Measurements from ENCODE around the gene SCLT1.

SCLT1 gene

DNA sequence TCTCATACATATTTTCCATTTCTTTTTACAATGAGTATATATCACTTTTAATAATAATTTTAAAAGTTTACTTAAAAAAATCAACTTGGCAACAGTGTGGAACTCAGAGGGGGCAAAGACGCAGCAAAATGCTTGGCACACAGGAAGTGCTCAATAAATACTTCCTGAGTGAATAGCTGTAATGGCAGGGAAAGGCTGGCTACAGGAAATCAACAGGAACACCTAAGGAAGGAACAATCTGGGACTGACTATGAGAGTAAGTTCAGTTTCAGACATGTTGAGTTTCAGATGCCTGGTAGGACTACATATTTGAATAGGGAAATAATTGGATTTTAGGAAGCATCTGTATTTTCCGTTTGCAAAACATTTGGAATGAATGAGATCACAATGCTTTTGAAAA lies 137.6 kb downstream of the SCLT1 start:
- DNase-seq: no peak

DNA sequence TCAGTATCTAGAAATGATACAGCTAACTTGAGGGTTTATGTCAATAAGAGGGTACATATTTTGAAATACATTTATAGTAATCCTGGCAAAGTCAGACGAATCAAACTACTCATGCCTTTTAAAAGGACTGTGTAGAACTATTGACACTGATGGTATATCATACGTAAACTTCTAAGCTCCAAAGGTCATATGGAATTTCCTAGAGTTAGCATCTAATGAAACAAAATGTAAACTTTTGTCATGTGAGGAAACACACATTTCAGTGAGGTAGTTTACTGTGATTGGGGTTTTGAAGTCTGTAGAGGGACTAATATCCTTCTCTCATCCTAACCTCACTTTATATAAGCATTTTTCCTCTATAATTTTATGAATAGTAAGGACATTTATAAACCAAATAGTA lies 138.4 kb downstream of the SCLT1 start:
- DNase-seq: no peak

GRCh38 chr4:128951316-128951715 lies 142.0 kb downstream of the SCLT1 start:
- DNase-seq: peak; percentile 12

GRCh38 chr4:128950796-128951195 lies 142.5 kb downstream of the SCLT1 start:
- no peak for DNase-seq

GRCh38 chr4:128946916-128947315 lies 146.4 kb downstream of the SCLT1 start:
- DNase-seq: no peak

DNA sequence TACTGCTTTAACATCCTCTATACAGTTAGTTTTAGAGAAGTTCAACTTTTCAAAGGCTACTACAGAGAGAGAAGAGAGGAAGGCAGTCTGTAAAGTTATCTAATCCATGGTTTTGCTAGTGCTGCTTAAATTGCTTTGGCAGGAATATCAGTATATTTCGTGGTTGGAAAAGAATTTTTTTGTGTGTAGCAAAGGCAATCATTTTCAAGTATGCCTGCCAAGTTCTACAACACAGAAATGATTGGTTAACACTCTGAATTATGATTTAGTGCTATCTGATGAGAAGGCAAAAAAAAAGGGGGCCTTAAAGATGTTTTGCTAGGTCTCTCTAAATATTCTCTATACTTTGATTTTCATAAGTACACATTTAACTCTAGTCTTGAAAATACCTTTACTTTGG lies 150.7 kb downstream of the SCLT1 start:
- peak; percentile 25 for DNase-seq

DNA sequence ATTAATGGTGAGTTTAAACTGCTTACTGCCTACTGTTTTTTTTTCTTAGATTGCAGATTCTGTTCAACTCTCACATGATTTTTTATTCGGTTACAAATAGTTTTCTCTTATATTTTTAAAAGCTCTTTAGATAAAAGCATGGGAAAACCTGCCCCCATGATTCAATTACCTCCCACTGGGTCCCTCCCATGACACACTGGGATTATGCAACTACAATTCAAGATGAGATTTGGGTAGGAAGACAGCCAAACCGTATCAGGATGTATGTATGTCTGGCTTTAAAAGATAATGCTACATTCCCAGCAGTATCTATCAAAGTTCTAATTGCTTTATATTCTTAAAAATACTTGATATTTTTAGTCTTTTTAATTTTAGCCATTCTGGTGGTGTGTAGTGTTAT lies 152.4 kb downstream of the SCLT1 start:
- peak; percentile 21 for DNase-seq

- DNase-seq: no peak
Measured at GRCh38 chr4:128930051-128930450, 163.3 kb downstream of the SCLT1 start.

DNA sequence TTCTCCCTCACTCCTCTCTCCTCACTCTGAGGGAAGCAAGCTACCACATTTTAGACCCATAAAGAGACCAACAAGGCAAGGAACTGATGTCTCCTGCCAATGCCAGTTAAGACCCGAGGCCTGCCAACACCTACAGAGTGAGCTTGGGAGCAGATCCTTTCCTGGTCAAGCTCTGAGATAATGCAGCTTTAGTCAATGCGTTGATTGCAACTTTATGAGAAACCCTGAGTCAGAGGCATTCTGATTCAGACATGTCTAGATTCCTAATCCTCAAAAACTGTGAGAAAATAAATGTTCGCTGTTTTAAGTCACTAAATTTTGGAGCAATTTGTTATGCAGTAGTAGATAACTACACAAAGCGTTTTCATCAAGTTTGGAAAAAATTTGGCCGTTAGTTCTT lies 168.4 kb downstream of the SCLT1 start:
- DNase-seq: peak; percentile 3

- DNase-seq: no peak
Measured at GRCh38 chr4:128921954-128922353, 171.4 kb downstream of the SCLT1 start.

GRCh38 chr4:128917781-128918180 lies 175.6 kb downstream of the SCLT1 start:
- no peak for DNase-seq

- no peak for DNase-seq
Measured at GRCh38 chr4:128916832-128917231, 176.5 kb downstream of the SCLT1 start.

DNA sequence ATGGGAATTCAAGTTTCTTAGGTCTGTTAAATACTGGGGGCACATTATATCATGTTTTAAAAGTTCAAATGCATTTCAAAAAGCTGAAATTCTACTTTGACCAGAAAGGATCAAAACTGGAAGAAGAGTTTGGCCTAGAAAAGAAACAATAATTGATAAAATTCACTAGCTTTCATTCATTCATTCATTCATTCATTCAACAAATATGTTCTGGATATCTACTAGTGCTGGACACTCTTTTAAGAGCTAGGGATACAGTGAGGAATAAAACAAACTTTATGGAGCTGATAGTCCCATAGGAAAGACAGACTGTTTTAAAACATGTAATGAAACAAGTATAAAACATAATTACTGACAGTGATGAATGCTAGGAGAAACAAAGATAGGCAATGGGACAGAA lies 177.8 kb downstream of the SCLT1 start:
- no peak for DNase-seq

GRCh38 chr4:128913228-128913627 lies 180.1 kb downstream of the SCLT1 start:
- DNase-seq: no peak

GRCh38 chr4:128908735-128909134 lies 184.6 kb downstream of the SCLT1 start:
- DNase-seq: no peak

- no peak for DNase-seq
Measured at GRCh38 chr4:128907981-128908380, 185.4 kb downstream of the SCLT1 start.

DNA sequence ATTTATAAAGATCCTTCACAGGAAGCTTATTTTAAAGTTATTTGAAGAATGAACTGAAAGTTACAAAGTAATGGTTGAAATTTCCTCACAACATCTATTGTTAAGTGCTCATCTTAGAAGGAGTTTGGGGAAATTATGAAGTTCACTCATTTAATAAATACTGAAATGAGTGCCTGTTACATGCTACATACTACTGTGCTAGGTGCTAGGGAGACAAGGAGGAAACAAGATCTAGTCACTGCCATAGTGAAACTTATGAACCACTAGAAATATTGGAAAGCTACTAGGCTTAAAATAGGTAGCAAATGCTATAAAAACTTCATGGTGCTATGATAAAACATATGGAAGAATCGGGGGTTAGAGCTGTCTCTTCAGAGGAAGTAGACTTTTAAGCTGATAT lies 186.8 kb downstream of the SCLT1 start:
- no peak for DNase-seq

DNA sequence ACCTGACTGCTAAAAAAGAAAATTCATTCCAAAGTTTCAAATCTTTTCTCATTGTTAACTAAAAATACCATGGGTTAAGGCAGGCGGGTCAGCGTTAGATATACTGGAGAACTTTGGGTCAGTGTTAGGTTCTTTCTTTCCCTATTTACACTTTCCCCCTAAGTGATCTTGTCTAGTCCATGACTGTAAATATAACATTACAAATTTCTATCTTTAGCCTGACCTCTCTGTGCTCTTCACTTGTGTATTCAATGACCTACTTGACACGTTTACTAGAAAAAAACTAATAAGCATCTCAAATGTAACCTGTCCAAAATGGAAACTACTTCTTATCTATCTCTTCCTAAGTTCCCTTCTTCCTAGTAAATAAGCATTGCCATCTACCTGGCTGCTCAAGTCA lies 188.5 kb downstream of the SCLT1 start:
- no peak for DNase-seq

DNA sequence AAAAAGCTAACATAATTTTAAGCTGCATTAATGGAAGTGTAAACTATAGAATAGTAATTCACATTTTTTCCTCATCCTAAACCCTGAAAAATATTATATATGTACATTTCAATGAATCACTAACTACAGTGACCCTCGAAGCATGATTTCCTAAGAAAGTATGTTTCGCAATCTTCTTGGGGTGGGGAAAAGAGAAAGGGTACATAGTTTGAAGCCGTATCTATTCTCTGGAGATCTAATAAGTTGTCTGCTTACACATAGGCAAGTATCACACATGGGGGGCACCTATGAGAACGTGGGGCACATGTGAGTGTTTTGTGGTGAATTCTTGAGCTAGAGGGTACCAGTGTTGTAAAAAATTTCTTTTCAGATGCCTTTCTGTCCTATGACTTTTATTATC lies 212.7 kb downstream of the SCLT1 start:
- DNase-seq: no peak

GRCh38 chr4:128879971-128880370 lies 213.4 kb downstream of the SCLT1 start:
- no peak for DNase-seq

GRCh38 chr4:128879283-128879682 lies 214.1 kb downstream of the SCLT1 start:
- DNase-seq: no peak

DNA sequence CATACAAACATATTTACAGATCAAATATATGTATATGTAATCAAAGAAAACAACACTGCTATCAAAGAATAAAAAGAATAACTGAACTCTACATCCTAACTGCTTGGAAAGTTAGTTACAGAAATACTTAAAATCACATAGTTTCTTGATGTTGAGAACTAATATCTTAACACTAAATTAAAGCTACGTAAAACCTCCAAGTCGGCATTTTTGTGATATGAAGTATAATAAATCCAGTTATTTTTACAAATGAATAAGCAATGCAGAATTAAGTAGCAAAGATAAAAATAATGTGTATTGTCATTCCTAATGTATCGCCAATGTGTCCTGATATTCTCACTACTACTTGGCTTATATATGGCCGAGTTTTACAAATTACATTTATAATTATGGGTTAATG lies 215.4 kb downstream of the SCLT1 start:
- DNase-seq: no peak

DNA sequence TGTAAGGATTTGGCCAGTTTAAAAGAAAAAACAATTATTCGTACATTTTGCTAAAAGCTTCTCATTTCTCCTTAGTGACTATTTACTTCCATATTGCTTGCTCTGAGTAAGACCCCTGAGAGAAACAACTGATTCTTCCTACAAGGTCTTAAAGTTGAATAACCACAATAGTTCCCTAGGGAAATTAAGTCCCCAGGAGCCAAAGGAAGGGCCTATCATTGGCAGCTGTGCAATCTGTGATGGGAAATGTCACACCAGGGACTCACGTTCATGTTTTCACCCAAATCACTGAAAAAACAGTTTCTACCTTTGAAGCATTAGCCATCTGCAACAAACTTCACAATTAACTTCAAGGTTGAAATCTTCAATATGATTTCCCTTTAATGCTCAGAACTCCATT lies 217.1 kb downstream of the SCLT1 start:
- DNase-seq: no peak

GRCh38 chr4:128871948-128872347 lies 221.4 kb downstream of the SCLT1 start:
- peak; percentile 88 for DNase-seq

DNA sequence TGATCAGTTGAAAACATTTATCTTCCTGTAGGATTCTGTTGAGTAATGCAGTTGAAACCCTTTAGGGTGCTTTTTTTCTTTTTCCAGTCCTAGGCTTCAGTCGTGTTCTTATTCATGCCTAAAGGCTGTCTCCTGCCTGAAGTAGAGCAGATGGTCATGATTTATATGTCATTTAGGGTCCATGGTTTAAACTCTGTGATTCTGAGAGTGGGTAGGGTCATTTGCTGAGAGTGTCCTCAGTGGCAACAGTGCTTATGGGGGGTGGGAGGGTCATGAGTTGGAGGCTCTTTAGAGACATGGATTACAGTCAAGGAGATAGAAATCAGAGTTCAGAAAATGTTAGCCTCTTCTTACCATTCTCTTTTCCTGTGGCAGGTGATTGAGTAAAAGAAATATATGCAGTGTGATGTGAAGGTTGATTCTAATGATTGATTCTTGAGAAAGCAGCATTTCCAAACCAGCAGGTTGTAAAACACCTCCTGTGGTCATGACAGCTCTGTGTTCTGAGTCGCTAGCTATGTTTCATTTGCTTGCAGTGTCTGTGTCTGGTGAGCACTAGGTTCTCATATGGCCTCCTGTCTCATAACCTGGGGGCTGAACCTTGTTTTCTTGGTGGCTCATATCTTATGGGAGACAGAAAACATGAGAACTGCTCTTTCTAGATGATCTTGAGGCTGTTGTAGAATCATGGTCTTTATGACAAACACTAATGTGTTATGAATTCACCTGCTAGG lies 223.4 kb downstream of the SCLT1 start:
- DNase-seq: no peak
